ENCODE results near the gene PTPRK.

- TF ChIP-seq CTCF (IDR thresholded peaks at IDR 0.05) (no peak), POLR2A (IDR thresholded peaks at IDR 0.05) (no peak)
Observed at GRCh38 chr6:127959869-127960268, 560.5 kb downstream of the PTPRK start.

Measured in lower leg skin (tissue), 3 donors.